ENCODE data around the gene EVI5L.
"Not testable (repeated sequence)": the region's sequence is repeated elsewhere in the genome, so short reads cannot be mapped to it uniquely, and the experiment has no call there.

The EVI5L gene

GRCh38 chr19:7829561-7830271, at the start of gene EVI5L:
Gene EVI5L (plus strand): TSS chr19:7830218. CDS start chr19:7846543, 16,325 bp downstream.
- DNase-seq (ENCODE audit: low spot score): peak; percentile 94

GRCh38 chr19:7781157-7781556, 48.9 kb upstream of the EVI5L start:
- DNase-seq (ENCODE audit: low spot score): no peak

DNA sequence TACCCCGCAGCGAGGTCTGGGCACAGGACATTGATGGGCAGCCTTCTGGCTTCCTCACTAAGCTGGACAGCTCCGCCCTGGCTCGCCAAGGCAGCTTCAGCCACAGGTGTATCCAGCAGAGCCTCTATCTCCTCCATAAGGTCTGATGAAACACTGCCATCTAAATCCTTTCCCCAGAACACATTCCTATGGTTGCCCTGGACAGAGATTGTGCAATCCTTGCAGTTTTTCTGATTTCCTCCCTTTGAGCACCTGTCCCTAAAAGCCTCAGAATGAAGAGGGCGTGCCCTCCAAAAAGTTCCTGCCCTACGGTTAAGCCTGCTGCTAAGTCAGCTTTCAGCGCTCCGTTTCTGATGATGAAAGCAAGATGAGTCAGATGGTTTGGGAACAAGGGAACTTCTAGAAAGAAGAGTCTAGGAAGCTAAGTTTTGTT, 46.0 kb upstream of the EVI5L start:
- no peak for DNase-seq (ENCODE audit: low spot score)

DNA sequence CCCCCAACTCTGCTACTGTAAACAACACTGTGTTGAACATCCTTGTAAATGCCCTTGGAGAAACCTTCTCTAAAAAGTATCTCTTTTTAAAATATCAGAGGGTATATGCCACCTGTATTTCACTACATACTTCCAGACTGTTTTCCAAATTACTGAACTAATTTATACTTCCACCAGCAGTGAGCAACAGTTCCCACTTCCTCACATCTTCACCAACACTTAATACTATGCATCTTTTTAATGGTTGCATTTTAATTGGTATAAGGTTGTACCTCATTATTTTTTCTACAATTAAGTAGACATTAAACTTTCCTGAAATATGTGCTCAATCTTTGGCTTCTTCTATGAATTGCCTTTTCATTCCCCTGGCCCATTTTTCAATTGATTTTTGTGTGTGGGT, 45.2 kb upstream of the EVI5L start:
- DNase-seq (ENCODE audit: low spot score): no peak

DNA sequence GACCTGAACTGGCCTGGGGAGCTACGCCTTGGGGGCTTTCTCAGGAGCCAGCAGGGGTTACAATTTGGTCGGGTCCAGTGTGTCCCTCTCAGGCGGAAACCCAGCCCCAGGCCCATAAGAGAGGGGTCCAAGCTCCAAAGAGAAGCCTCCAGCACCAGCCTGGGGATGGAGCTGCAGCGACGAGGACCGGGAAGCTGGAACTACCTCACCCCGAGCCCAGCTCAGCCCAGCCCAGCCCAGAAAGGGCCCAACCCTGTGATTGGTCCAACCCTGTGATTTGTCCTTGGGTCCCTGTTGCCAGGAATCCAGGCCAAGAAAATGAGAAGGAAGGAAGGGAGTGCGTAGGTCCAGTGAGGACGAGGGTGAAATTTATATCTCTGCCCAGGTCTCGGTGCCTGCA, 42.9 kb upstream of the EVI5L start:
- DNase-seq (ENCODE audit: low spot score): no peak

- no peak for DNase-seq (ENCODE audit: low spot score)
These were observed 42.3 kb upstream of the EVI5L start for GRCh38 chr19:7787602-7788177.

DNA sequence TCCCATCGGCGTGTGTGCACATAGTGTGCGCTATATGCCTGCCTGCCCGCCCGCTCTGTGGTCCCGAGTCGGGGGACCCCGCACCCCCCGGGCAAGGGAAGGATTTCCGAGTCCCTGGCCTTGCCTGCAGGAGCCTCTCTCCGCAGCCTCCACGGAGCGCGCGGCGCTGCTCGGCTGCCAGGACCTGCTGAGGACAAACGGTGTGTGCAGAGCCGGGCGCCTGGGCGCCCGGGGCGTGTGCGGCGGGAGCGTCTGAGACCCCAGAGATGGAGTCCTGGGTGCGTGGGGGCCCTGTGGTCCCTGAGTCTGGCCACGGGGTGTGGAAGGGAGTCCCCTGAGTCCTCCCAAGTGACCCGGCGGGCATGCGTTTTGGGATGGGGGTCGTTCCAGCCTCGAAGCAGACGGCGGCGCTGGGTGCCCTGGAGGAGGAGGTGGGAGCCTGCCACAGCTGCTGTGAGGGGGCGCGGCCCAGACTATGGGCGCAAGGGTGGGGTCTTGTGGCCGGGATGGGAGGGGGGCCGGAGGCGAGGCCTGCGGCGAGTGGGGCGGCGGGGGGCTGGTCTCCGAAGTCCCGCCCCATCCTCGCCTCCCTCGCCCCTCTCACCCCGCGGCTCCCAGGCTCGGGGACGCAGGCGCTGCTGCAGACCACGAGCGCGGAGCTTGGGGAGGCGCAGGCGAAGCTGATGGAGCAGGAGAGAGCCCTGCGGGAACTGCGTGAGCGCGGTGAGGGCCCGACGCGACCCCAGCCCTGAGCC, 41.7 kb upstream of the EVI5L start:
- no peak for DNase-seq (ENCODE audit: low spot score)

DNA sequence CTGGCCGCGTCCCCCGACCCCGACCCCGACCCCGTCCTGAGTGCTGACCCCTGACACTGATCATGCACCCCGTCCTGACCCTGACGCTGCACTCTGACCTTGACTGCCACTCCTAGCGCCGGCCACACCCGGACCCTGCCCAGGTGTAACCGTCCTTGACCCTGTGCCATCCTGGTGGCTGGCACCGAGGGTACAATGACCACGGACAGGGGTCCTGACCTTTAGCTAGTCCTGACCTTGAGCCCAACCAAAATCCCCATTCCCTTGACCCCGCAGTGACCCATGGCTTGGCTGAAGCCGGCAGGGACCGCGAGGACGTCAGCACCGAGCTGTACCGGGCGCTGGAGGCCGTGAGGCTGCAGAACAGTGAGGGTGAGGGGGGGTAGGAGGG, 41.1 kb upstream of the EVI5L start:
- DNase-seq (ENCODE audit: low spot score): no peak

- no peak for DNase-seq (ENCODE audit: low spot score)
These were observed 40.6 kb upstream of the EVI5L start for GRCh38 chr19:7789447-7789846.

GRCh38 chr19:7790416-7790815, 39.6 kb upstream of the EVI5L start:
- no peak for DNase-seq (ENCODE audit: low spot score)

DNA sequence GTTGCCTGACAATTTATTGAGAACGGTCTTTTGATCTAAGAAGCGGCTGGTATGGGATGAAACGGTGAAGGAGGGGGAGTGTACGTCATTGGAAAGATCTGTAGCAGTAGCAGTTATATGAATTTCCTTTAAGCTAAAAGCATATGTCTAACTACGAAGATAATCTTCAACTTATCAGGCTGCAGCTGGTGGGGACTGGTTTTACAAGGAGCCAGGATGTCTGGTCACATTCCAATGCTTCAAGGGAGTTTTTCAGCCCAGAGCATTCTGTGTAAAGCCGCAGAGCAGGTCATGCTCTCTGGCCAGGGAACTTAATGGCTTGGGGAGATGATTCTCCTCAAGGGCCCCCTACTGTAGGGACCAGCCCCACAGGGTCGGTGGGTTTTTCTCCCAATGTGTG, 37.7 kb upstream of the EVI5L start:
- no peak for DNase-seq (ENCODE audit: low spot score)

- DNase-seq (ENCODE audit: low spot score): not testable (repeated sequence)
These were observed 37.3 kb upstream of the EVI5L start for GRCh38 chr19:7792701-7793100.

- no peak for DNase-seq (ENCODE audit: low spot score)
These were observed 36.5 kb upstream of the EVI5L start for GRCh38 chr19:7793493-7793892.

DNA sequence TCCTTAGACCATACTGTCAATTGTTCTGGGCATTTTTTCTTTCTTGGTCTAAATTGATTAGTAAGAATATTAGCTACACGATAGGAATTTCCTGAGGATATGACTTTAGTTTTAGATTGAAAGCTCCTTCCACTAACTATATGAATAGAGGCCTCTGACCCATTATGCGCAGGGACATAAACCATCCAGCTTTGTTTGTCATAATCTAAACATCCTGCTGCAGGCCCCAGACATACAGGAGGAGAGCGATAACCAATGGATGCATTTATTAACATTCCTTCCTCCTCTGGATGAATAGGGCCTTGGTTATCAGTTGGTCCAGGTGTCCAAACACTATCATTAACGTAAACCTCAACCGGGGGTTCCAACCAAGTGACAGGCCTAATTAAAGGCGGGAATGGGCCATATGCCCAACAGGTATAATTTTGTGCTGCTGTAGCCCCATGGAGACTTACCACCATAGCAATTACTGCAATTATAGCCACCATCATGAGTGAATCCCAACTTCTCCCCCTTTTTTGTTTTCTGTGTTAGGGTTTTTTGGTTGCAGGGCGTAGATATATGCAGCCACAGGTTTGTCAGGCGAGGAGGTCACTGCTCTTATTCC, 34.4 kb upstream of the EVI5L start:
- no peak for DNase-seq (ENCODE audit: low spot score)

DNA sequence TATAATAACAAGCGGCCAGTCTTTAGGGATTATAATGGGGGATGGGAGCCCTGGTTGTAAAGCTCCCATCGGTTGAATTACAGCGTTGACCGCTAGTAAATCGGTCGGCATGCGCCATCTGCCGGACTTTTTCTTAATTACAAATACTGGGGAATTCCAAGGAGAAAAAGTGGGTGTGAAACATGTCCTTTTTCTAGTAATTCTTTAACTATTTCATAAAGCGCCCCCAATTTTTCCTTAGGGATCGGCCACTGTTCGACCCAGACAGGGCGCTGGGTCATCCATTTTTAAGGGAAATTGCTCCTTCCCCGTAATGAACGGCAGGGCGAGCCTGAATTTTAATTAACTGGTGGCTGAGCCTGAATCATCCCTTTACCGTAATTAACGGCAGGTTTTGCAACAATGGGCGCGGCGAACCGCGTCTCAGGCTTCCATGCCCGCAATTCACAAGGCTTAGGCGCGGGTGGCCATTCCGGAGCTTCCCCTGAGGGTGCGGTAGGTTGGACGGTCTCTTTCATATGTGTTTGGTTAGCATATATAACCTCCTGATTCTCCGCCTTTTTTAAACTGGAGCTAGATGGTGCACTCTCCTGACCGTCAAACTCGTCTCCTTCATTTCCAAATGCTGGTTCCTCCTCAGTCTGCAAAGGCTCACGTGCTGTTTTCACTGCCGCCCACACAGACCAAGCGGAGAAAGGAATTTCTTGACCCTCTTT, 30.2 kb upstream of the EVI5L start:
- DNase-seq (ENCODE audit: low spot score): peak; percentile 53

DNA sequence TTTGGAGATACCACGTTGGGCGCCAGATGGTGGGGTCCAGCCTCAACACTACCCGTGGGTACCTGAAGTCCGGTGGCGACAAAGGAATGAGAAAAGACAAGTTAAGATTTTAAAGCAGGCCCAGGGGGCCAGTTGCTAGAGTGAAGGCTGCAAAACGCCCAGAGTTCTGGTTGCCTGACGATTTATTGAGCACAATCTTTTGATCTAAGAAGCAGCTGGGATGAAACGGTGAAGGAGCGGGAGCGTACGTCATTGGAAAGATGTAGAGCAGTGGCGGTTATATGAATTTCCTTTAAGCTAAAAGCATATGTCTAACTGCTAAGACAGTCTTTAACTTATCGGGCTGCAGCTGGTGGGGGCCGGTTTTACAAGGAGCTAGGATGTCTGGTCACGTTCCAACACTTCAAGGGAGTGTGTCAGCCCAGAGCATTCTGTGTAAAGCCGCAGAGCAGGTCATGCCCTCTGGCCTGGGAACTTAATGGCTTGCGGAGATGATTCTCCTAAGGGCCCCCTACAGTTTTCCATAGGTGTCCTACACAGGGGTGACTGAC, 28.9 kb upstream of the EVI5L start:
- no peak for DNase-seq (ENCODE audit: low spot score)

DNA sequence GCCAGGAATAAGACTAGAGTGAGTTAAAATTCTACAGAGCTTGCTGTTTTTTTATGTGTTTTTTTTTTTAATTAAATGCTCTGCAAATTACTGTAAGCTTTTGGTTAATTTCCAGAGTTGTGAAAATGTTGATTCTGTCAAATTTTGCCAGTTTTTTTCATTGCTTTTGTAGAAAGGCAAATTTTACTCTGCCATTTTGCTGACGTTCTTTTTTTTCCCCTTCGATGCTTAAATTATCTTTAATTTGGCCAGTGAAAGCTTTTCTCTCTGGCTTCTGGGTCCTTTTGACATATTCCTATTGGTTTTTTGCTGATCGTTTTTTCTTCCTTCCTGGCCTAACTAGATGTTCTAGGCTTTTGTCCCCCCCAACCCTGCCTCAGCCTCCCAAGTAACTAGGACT, 23.8 kb upstream of the EVI5L start:
- no peak for DNase-seq (ENCODE audit: low spot score)

- DNase-seq (ENCODE audit: low spot score): no peak
These were observed 23.1 kb upstream of the EVI5L start for GRCh38 chr19:7806876-7807275.

DNA sequence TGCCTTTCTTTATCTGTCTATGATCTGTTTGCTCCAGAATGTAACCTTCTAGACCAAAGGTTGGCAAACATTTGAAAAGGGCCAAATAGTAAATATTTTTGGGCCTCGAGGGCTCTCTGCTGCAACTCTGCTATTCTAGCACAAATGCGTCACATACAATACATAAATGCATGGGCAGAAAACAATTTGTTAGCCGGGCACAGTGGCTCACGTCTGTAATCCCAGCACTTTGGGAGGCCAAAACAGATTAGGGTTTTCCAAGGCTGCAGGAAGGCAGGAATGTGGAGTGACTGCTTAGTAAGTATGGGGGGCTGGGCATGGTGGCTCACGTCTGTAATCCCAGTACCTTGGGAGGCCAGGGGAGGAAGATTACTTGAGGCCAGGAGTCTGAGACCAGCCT, 21.9 kb upstream of the EVI5L start:
- no peak for DNase-seq (ENCODE audit: low spot score)

GRCh38 chr19:7811989-7812388, 18.0 kb upstream of the EVI5L start:
- no peak for DNase-seq (ENCODE audit: low spot score)

DNA sequence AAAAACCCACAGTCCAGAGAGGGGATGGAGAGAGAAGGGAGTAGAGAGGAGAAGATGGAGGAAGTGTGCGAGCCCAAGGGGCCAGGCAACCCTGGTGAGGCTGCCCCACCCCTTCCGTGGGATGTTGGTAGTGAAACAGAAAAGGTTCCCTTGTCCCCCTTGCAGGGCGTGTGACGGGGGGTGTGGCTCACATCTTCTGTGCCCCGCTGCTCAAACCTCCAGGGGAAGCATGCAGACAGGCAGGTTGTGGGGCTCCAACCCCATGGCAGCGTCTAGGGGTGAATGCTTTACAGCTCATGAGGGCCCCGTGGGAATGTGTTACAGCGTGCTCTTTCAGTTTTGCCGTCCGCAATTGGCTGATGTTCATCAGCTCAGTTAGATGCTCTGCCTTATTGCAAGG, 14.7 kb upstream of the EVI5L start:
- no peak for DNase-seq (ENCODE audit: low spot score)

- not testable (repeated sequence) for DNase-seq (ENCODE audit: low spot score)
These were observed 14.0 kb upstream of the EVI5L start for GRCh38 chr19:7816040-7816439.

Measured in hematopoietic multipotent progenitor cell treated with erythropoietin and hydrocortisone succinate and interleukin-3 and kit ligand, for 17 days (in vitro differentiated cells).